Panc1 (cell line): ENCODE data around the gene PPP1R13L. TPM values are rescaled to one million over a fixed set of nuclear protein-coding genes. Genes with fewer than 3 reads are reported as not detected.

Experiments used
- ATAC-seq: fragments of 200-7000 bp; cut with Tn5 transposase; 2 replicates; pipeline ENCODE4 v1.9.1; 2020; ENCODE audit warnings: mild to moderate bottlenecking, moderate library complexity
- BruUV-seq: library from RNA; stranded (reverse); fragments of 400-500 nt; replicated peaks from 2 replicates; lab custom pipeline; 2021; lab: Mats Ljungman, UMichigan
- CTCF ChIA-PET: fragments of 300-600 bp; sonication (Branson Sonifier 250); formaldehyde crosslinking; loops from one replicate; lab custom pipeline; 2022; ENCODE audit warnings: antibody characterized with exemption; lab: Charles Lee
- POLR2A ChIA-PET: fragments of 300-600 bp; sonication (Branson Sonifier 250); formaldehyde crosslinking; loops from one replicate; lab custom pipeline; 2022; ENCODE audit warnings: antibody characterized with exemption; lab: Charles Lee
- DNase-seq: peaks from one replicate; pipeline ENCODE4 v3.0.0-alpha.2; 2010; ENCODE audit warnings: low read depth, low spot score
- H3K27ac ChIP-seq: 2 replicates; pipeline ENCODE4 v1.5.1; 2011; ENCODE audit warnings: mild to moderate bottlenecking, low read length, inconsistent platforms
- H3K27me3 ChIP-seq: fragments of 200-500 bp; sonication (Bioruptor generic); 2 replicates; pipeline ENCODE4 v1.6.0; 2014; ENCODE audit warnings: low read length, inconsistent platforms; ENCODE audit not compliant: control insufficient read depth, insufficient read depth
- H3K36me3 ChIP-seq: fragments of 200-500 bp; sonication (Bioruptor generic); 2 replicates; pipeline ENCODE4 v1.5.1; 2014; ENCODE audit warnings: inconsistent platforms, mild to moderate bottlenecking, low read length, moderate library complexity; ENCODE audit not compliant: control insufficient read depth, insufficient read depth
- H3K4me1 ChIP-seq: 2 replicates; pipeline ENCODE4 v1.5.1; 2011; ENCODE audit warnings: inconsistent platforms, mild to moderate bottlenecking, low read length, moderate library complexity; ENCODE audit not compliant: control insufficient read depth, insufficient read depth
- H3K4me3 ChIP-seq, 2 experiments: 2 replicates each; pipeline ENCODE4 v1.5.1; 2011 to 2012; ENCODE audit warnings: low read depth in 2 of 2, low read length in 2 of 2, mild to moderate bottlenecking in 2 of 2, inconsistent platforms in 1 of 2, moderate library complexity in 1 of 2
- H3K9me3 ChIP-seq: fragments of 200-500 bp; sonication (Bioruptor generic); 2 replicates; pipeline ENCODE4 v1.5.1; 2014; ENCODE audit warnings: low read depth, mild to moderate bottlenecking, inconsistent platforms, low read length, moderate library complexity; ENCODE audit not compliant: control insufficient read depth, insufficient read depth
- POLR2AphosphoS5 ChIP-seq: IDR thresholded peaks from 2 replicates; pipeline ENCODE4 v1.6.1; 2012; ENCODE audit warnings: mild to moderate bottlenecking, low read depth, low read length, moderate library complexity
- SIN3A ChIP-seq: IDR thresholded peaks from 2 replicates; pipeline ENCODE4 v1.6.1; 2012; ENCODE audit warnings: low read depth, mild to moderate bottlenecking, low read length, moderate library complexity, borderline replicate concordance; ENCODE audit not compliant: insufficient read depth
- TCF7L2 ChIP-seq: IDR thresholded peaks from 2 replicates; pipeline ENCODE4 v1.6.1; 2011; ENCODE audit warnings: mild to moderate bottlenecking, low read depth, low read length, inconsistent platforms
- in situ Hi-C: cut with HindIII; loops from 2 replicates; pipeline ENCODE4 v1.10.0; 2016; ENCODE audit warnings: low sequenced_read_pairs, low pct_unique_long_range_greater_than_20kb
- intact Hi-C: fragments of 100-400 bp; cut with micrococcal nuclease; formaldehyde crosslinking; loops from one replicate; pipeline ENCODE4 v1.10.0; 2022; ENCODE audit not compliant: unreplicated experiment
- total RNA-seq: library from RNA; stranded (reverse); gene quantifications from one replicate; pipeline ENCODE4 v1.2.1, GENCODE V29; 2021; ENCODE audit not compliant: unreplicated experiment
- TF ChIP-seq, protein P1 (sequence below), 2 experiments: IDR thresholded peaks; 2 replicates each; pipeline ENCODE4 v1.6.1; 2011 to 2012; ENCODE audit warnings: low read depth in 2 of 2, control low read depth in 1 of 2, low read length in 1 of 2, mild to moderate bottlenecking in 1 of 2, moderate library complexity in 1 of 2; ENCODE audit not compliant: insufficient read depth in 1 of 2
- TF ChIP-seq, protein P2 (sequence below): fragments of 450-650 bp; IDR thresholded peaks from 2 replicates; pipeline ENCODE4 v1.5.1; 2017; ENCODE audit warnings: mild to moderate bottlenecking

Gene PPP1R13L
- total RNA-seq, 1 experiment from 2014 or later = 39.1 TPM

DNA sequence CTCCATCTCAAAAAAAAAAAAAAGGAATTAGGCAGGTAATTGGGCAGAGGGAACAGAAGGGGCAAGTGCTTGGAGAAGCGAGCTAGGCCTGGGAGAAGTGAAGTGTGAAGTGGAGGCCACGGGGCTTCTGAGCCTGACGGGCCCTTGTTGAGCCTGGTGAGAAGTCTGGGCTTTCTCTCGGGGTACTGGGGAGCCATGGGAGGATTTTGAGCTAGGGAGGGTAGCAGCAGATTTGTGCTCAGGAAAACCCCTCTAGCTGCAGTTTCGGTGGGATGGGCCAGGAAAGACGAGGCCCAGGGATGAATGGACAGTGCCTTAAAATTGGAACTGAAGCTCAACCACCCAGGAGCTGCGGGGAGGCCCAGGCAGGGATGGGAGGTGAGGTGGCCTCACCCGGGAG is 9.6 kb upstream of the PPP1R13L start:
- Histone ChIP-seq H3K27me3 (no peaks in the 10 kb centered on the region), H3K4me1 (no peaks in the 10 kb centered on the region), H3K4me3 (no peak overlapping the region), H3K36me3 (no peaks in the 10 kb centered on the region; the same call in 1 of the 2 replicates), H3K9me3 (no peaks in the 10 kb centered on the region), H3K27ac (no peak overlapping the region)
- TF ChIP-seq POLR2AphosphoS5 (no peak), SIN3A (no peak), TCF7L2 (no peak)
- TF ChIP-seq, protein P1, sequence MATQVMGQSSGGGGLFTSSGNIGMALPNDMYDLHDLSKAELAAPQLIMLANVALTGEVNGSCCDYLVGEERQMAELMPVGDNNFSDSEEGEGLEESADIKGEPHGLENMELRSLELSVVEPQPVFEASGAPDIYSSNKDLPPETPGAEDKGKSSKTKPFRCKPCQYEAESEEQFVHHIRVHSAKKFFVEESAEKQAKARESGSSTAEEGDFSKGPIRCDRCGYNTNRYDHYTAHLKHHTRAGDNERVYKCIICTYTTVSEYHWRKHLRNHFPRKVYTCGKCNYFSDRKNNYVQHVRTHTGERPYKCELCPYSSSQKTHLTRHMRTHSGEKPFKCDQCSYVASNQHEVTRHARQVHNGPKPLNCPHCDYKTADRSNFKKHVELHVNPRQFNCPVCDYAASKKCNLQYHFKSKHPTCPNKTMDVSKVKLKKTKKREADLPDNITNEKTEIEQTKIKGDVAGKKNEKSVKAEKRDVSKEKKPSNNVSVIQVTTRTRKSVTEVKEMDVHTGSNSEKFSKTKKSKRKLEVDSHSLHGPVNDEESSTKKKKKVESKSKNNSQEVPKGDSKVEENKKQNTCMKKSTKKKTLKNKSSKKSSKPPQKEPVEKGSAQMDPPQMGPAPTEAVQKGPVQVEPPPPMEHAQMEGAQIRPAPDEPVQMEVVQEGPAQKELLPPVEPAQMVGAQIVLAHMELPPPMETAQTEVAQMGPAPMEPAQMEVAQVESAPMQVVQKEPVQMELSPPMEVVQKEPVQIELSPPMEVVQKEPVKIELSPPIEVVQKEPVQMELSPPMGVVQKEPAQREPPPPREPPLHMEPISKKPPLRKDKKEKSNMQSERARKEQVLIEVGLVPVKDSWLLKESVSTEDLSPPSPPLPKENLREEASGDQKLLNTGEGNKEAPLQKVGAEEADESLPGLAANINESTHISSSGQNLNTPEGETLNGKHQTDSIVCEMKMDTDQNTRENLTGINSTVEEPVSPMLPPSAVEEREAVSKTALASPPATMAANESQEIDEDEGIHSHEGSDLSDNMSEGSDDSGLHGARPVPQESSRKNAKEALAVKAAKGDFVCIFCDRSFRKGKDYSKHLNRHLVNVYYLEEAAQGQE (IDR thresholded peaks at IDR 0.05; ENCODE audit: insufficient read depth in 1 of 2, low read depth in 2 of 2, low read length in 1 of 2) = no peak
- TF ChIP-seq, protein P2, sequence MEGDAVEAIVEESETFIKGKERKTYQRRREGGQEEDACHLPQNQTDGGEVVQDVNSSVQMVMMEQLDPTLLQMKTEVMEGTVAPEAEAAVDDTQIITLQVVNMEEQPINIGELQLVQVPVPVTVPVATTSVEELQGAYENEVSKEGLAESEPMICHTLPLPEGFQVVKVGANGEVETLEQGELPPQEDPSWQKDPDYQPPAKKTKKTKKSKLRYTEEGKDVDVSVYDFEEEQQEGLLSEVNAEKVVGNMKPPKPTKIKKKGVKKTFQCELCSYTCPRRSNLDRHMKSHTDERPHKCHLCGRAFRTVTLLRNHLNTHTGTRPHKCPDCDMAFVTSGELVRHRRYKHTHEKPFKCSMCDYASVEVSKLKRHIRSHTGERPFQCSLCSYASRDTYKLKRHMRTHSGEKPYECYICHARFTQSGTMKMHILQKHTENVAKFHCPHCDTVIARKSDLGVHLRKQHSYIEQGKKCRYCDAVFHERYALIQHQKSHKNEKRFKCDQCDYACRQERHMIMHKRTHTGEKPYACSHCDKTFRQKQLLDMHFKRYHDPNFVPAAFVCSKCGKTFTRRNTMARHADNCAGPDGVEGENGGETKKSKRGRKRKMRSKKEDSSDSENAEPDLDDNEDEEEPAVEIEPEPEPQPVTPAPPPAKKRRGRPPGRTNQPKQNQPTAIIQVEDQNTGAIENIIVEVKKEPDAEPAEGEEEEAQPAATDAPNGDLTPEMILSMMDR = no peak
- no peak for DNase-seq
- intact Hi-C loops = no loop called here
- no TSS peak for BruUV-seq
- in situ Hi-C loops = no loop called here
- no peak for ATAC-seq
- POLR2A ChIA-PET = no interaction called here
- CTCF ChIA-PET = no interaction called here

DNA sequence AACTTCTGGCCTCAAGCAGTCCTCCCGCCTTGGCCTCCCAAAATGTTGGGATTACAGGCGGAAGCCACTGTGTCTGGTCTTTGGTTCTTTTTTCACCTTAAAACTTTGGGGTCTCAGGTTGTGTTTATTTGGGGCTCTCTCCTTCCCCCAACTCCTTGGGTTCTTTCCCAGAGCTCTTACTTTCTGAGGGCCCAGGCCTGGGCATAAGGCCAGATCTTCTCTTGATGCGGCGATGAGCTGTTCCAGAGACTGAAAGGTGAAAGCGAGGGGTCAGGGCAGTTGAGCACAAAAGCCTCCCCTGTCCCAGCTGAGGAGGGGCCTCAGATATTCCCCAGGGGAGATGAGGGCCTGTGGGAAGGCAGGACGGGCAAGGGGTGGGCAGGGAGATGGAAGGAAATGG is 8.6 kb upstream of the PPP1R13L start:
- ATAC-seq (no peak), DNase-seq (no peak)
- ChIA-PET POLR2A (no interaction called here), CTCF (no interaction called here)
- intact Hi-C loops = no loop called here
- H3K36me3 ChIP-seq = no peaks in the 10 kb centered on the region
- TF ChIP-seq, protein P2 = no peak
- TF ChIP-seq, protein P1 (IDR thresholded peaks at IDR 0.05; ENCODE audit: insufficient read depth in 1 of 2, low read depth in 2 of 2, low read length in 1 of 2) = no peak
- TF ChIP-seq SIN3A (no peak), TCF7L2 (no peak), POLR2AphosphoS5 (no peak)
- no peaks in the 10 kb centered on the region for H3K4me1 ChIP-seq
- in situ Hi-C loops = no loop called here
- no peaks in the 10 kb centered on the region for H3K27me3 ChIP-seq
- BruUV-seq = no TSS peak
- no peaks in the 10 kb centered on the region for H3K9me3 ChIP-seq
- no peak overlapping the region for H3K27ac ChIP-seq
- H3K4me3 ChIP-seq = no peak overlapping the region
